ENCODE measurements around the gene PCA3. TPM values are rescaled to one million over a fixed set of nuclear protein-coding genes. Genes with fewer than 3 reads are reported as not detected.

Gene PCA3
- total RNA-seq, 1 experiment from 2014 or later = not detected

DNA sequence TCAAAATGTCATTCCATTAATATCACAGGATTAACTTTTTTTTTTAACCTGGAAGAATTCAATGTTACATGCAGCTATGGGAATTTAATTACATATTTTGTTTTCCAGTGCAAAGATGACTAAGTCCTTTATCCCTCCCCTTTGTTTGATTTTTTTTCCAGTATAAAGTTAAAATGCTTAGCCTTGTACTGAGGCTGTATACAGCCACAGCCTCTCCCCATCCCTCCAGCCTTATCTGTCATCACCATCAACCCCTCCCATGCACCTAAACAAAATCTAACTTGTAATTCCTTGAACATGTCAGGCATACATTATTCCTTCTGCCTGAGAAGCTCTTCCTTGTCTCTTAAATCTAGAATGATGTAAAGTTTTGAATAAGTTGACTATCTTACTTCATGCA is 20.6 kb downstream of the PCA3 start:
- TF ChIP-seq ZFX (IDR thresholded peaks at IDR 0.05) (no peak), YY1 (IDR thresholded peaks at IDR 0.05; ENCODE audit: extremely low read depth, insufficient replicate concordance, low read depth, low read length) (no peak), CEBPB (IDR thresholded peaks at IDR 0.05; ENCODE audit: low read depth) (no peak), EGR1 (IDR thresholded peaks at IDR 0.05; ENCODE audit: low read depth) (no peak), SP1 (IDR thresholded peaks at IDR 0.05; ENCODE audit: low read depth) (no peak), EZH2 (IDR thresholded peaks at IDR 0.05) (no peak), RAD21 (IDR thresholded peaks at IDR 0.05; ENCODE audit: low read depth) (no peak)
- TF ChIP-seq, protein P1, sequence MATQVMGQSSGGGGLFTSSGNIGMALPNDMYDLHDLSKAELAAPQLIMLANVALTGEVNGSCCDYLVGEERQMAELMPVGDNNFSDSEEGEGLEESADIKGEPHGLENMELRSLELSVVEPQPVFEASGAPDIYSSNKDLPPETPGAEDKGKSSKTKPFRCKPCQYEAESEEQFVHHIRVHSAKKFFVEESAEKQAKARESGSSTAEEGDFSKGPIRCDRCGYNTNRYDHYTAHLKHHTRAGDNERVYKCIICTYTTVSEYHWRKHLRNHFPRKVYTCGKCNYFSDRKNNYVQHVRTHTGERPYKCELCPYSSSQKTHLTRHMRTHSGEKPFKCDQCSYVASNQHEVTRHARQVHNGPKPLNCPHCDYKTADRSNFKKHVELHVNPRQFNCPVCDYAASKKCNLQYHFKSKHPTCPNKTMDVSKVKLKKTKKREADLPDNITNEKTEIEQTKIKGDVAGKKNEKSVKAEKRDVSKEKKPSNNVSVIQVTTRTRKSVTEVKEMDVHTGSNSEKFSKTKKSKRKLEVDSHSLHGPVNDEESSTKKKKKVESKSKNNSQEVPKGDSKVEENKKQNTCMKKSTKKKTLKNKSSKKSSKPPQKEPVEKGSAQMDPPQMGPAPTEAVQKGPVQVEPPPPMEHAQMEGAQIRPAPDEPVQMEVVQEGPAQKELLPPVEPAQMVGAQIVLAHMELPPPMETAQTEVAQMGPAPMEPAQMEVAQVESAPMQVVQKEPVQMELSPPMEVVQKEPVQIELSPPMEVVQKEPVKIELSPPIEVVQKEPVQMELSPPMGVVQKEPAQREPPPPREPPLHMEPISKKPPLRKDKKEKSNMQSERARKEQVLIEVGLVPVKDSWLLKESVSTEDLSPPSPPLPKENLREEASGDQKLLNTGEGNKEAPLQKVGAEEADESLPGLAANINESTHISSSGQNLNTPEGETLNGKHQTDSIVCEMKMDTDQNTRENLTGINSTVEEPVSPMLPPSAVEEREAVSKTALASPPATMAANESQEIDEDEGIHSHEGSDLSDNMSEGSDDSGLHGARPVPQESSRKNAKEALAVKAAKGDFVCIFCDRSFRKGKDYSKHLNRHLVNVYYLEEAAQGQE (IDR thresholded peaks at IDR 0.05; ENCODE audit: low read depth) = no peak
- TF ChIP-seq, protein P2, sequence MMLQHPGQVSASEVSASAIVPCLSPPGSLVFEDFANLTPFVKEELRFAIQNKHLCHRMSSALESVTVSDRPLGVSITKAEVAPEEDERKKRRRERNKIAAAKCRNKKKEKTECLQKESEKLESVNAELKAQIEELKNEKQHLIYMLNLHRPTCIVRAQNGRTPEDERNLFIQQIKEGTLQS (IDR thresholded peaks at IDR 0.05) = no peak
- intact Hi-C loops (cut with micrococcal nuclease) = no loop called here
- DNase-seq (ENCODE audit: low read depth, low spot score) = no peak
- Histone ChIP-seq H3K9me2 (ENCODE audit: insufficient read depth) (no peaks in the 10 kb centered on the region), H3K27me3 (ENCODE audit: insufficient read depth, low read length) (no peaks in the 10 kb centered on the region), H4K20me1 (ENCODE audit: insufficient read depth) (no peaks in the 10 kb centered on the region), H3K27ac (ENCODE audit: low read depth, low read length) (no peak overlapping the region), H3K79me2 (ENCODE audit: insufficient read depth, low read length) (no peaks in the 10 kb centered on the region), H2AFZ (ENCODE audit: low read depth, low read length, poor library complexity, severe bottlenecking) (no peak overlapping the region), H3K4me1 (ENCODE audit: control insufficient read depth in 1 of 2, insufficient read depth in 2 of 2, low read length in 2 of 2) (no peaks in the 10 kb centered on the region), H3K4me3 (replicated peaks in 1 of 2; ENCODE audit: low read depth in 1 of 2, low read length in 2 of 2) (no peak overlapping the region), H3K9me3 (ENCODE audit: control insufficient read depth in 1 of 2, insufficient read depth in 1 of 2, low read depth in 1 of 2, low read length in 2 of 2) (no peaks in the 10 kb centered on the region), H3K9ac (ENCODE audit: low read length) (no peak overlapping the region), H3K4me2 (ENCODE audit: low read length) (no peak overlapping the region), H3K36me3 (ENCODE audit: control insufficient read depth in 1 of 2, insufficient read depth in 2 of 2, low read length in 2 of 2) (no peaks in the 10 kb centered on the region)
- no TSS peak for BruUV-seq (replicated peaks)
- ChIA-PET POLR2A (no interaction called here), RAD21 (ENCODE audit: low non-redundant PET in 1 of 2, low total read pairs in 2 of 2, uncharacterized antibody in 2 of 2, unreplicated experiment in 2 of 2) (no interaction called here), CTCF (interaction anchor here (1.3 kb wide), 1 partner anchor 202 kb away, joined by 3 read pairs; no protein-coding TSS in a partner anchor)
- no peak for ATAC-seq
